A549 treated with ZK216348 at 1 μM for 4 hours (cell line): Measurements from ENCODE around the gene TMEM245. TPM values are rescaled to one million over a fixed set of nuclear protein-coding genes. Genes with fewer than 3 reads are reported as not detected.

ENCODE experiments used
- total RNA-seq: library from RNA; stranded (reverse); fragments of 200-300 nt; extraction: Qiagen RNA extraction; gene quantifications from 5 replicates; pipeline ENCODE4 v1.2.3, GENCODE V29; 2022; ENCODE audit warnings: low read depth

Gene TMEM245
- 35.3 to 54.6 TPM (median 47.2 TPM) in 5 replicates for total RNA-seq

GRCh38 chr9:109119439-109120203 lies at the start of gene TMEM245:
TMEM245 (minus strand) TSS chr9:109119947; CDS start chr9:109119913, 34 bp downstream.

GRCh38 chr9:109166771-109167601 lies 47.2 kb upstream of the TMEM245 start, which contains the start of gene FRRS1L:
FRRS1L (minus strand) TSS chr9:109167249; CDS start chr9:109167138, 111 bp downstream.

GRCh38 chr9:109012876-109013678 lies 106.7 kb downstream of the TMEM245 start, which contains the start of gene CTNNAL1:
CTNNAL1 (minus strand) TSS chr9:109013499; CDS start chr9:109013442, 57 bp downstream.

Other genes with a start within 250 kb of the TMEM245 start
- gene ELP1, start 185.8 kb downstream of the TMEM245 start, total RNA-seq, result 20.1 to 23.4 TPM (median 21.0 TPM) in 5 replicates
- gene ABITRAM, start 185.5 kb downstream of the TMEM245 start, total RNA-seq, result 20.0 to 26.4 TPM (median 20.2 TPM) in 5 replicates
- gene CTNNAL1, start 106.4 kb downstream of the TMEM245 start, total RNA-seq, result 42.6 to 64.7 TPM (median 51.1 TPM) in 5 replicates
- 0.15 to 0.47 TPM (median 0.19 TPM) in 5 replicates for gene FRRS1L, start 47.3 kb upstream of the TMEM245 start, total RNA-seq
- 11.5 to 16.9 TPM (median 14.6 TPM) in 5 replicates for gene EPB41L4B, start 201.1 kb upstream of the TMEM245 start, total RNA-seq